ENCODE results near the gene TOP3A.

GRCh38 chr17:18259621-18260331, 55.0 kb downstream of the TOP3A start:
- no peak for TF ChIP-seq CTCF (IDR thresholded peaks at IDR 0.05)
- no peak for TF ChIP-seq POLR2A (IDR thresholded peaks at IDR 0.05)
